ENCODE measurements around the gene MAGEA8. TPM values are rescaled to one million over a fixed set of nuclear protein-coding genes. Genes with fewer than 3 reads are reported as not detected.

MAGEA8 gene
- not detected in 2 replicates for total RNA-seq

GRCh38 chrX:149881081-149881711 lies at the start of gene MAGEA8:
Gene MAGEA8 (plus strand): TSS chrX:149881183. CDS start chrX:149884273, 3,090 bp downstream.

GRCh38 chrX:149929400-149929799 lies 48.4 kb downstream of the MAGEA8 start, which contains the start of gene HSFX4:
Gene HSFX4 (plus strand): TSS chrX:149929573. CDS start chrX:149929645, 72 bp downstream.

Other genes with a start within 250 kb of the MAGEA8 start
- gene TMEM185A, start 249.4 kb upstream of the MAGEA8 start, total RNA-seq: 18.0 and 23.9 TPM in 2 replicates
- gene MAGEA11, start 169.1 kb upstream of the MAGEA8 start, total RNA-seq: not detected in 2 replicates
- gene HSFX1, start 107.1 kb upstream of the MAGEA8 start, total RNA-seq: 0.47 and 0.94 TPM in 2 replicates
- gene MAGEA9, start 99.3 kb upstream of the MAGEA8 start, total RNA-seq: not detected in 2 replicates
- gene HSFX4, start 48.4 kb downstream of the MAGEA8 start, total RNA-seq: not detected in 2 replicates
- 11.7 and 18.7 TPM in 2 replicates for gene EOLA2, start 57.3 kb downstream of the MAGEA8 start, total RNA-seq